H9 (cell line): Measurements from ENCODE around the gene TFAP2E. TPM values are rescaled to one million over a fixed set of nuclear protein-coding genes. Genes with fewer than 3 reads are reported as not detected.

ENCODE experiments used
- DNase-seq: peaks from one replicate; pipeline ENCODE4 v3.0.0-alpha.2; 2017
- H2AFZ ChIP-seq: one replicate; pipeline ENCODE4 v1.6.1; 2013; ENCODE audit warnings: mild to moderate bottlenecking, low read length, control low read depth, moderate library complexity
- H2AK5ac ChIP-seq: 2 replicates; pipeline ENCODE4 v1.6.1; 2013; ENCODE audit warnings: low read length, control low read depth, mixed read lengths; ENCODE audit not compliant: insufficient read length
- H2BK120ac ChIP-seq: one replicate; pipeline ENCODE4 v1.6.1; 2013; ENCODE audit warnings: low read depth, mild to moderate bottlenecking, low read length, control low read depth, inconsistent platforms; ENCODE audit not compliant: poor library complexity, severe bottlenecking
- H2BK12ac ChIP-seq: 2 replicates; pipeline ENCODE4 v1.6.1; 2013; ENCODE audit warnings: low read length, control low read depth, mixed read lengths, low read depth; ENCODE audit not compliant: insufficient read length
- H2BK15ac ChIP-seq: 2 replicates; pipeline ENCODE4 v1.6.1; 2013; ENCODE audit warnings: low read depth, low read length, control low read depth
- H2BK20ac ChIP-seq: one replicate; pipeline ENCODE4 v1.6.1; 2013; ENCODE audit warnings: low read depth, mild to moderate bottlenecking, low read length, control low read depth, inconsistent platforms; ENCODE audit not compliant: poor library complexity, severe bottlenecking
- H2BK5ac ChIP-seq: 2 replicates; pipeline ENCODE4 v1.6.1; 2013; ENCODE audit warnings: low read length, control low read depth, mixed read lengths; ENCODE audit not compliant: insufficient read length
- H3K14ac ChIP-seq: 2 replicates; pipeline ENCODE4 v1.6.1; 2013; ENCODE audit warnings: low read length, control low read depth; ENCODE audit not compliant: insufficient read depth
- H3K18ac ChIP-seq: 2 replicates; pipeline ENCODE4 v1.6.1; 2013; ENCODE audit warnings: low read depth, mild to moderate bottlenecking, mixed read lengths, low read length, control low read depth; ENCODE audit not compliant: insufficient read length
- H3K23ac ChIP-seq: 2 replicates; pipeline ENCODE4 v1.6.1; 2013; ENCODE audit warnings: low read length, control low read depth, mixed read lengths, low read depth; ENCODE audit not compliant: insufficient read length
- H3K23me2 ChIP-seq: 2 replicates; pipeline ENCODE4 v1.6.1; 2013; ENCODE audit warnings: low read depth, mild to moderate bottlenecking, mixed read lengths, low read length, control low read depth; ENCODE audit not compliant: insufficient read length, poor library complexity, severe bottlenecking
- H3K27ac ChIP-seq: 2 replicates; pipeline ENCODE4 v1.5.1; 2013; ENCODE audit warnings: low read length, control low read depth, mixed read lengths, low read depth; ENCODE audit not compliant: insufficient read length
- H3K27me3 ChIP-seq: 2 replicates; pipeline ENCODE4 v1.6.1; 2013; ENCODE audit warnings: low read length, control low read depth, inconsistent platforms; ENCODE audit not compliant: insufficient read depth
- H3K4ac ChIP-seq: 2 replicates; pipeline ENCODE4 v1.6.1; 2013; ENCODE audit warnings: low read depth, mild to moderate bottlenecking, control low read depth, inconsistent platforms, low read length, moderate library complexity
- H3K4me1 ChIP-seq: 2 replicates; pipeline ENCODE4 v1.6.1; 2013; ENCODE audit warnings: low read length, control low read depth, inconsistent platforms; ENCODE audit not compliant: insufficient read depth
- H3K4me2 ChIP-seq: 2 replicates; pipeline ENCODE4 v1.6.1; 2013; ENCODE audit warnings: low read length, control low read depth, mixed read lengths; ENCODE audit not compliant: insufficient read length, insufficient read depth
- H3K56ac ChIP-seq: 2 replicates; pipeline ENCODE4 v1.6.1; 2013; ENCODE audit warnings: low read depth, mild to moderate bottlenecking, mixed read lengths, low read length, control low read depth; ENCODE audit not compliant: insufficient read length
- H3K79me1 ChIP-seq: 2 replicates; pipeline ENCODE4 v1.6.1; 2013; ENCODE audit warnings: low read depth, mild to moderate bottlenecking, moderate library complexity, low read length, control low read depth, inconsistent platforms; ENCODE audit not compliant: insufficient read depth, poor library complexity, severe bottlenecking
- H3K79me2 ChIP-seq: 2 replicates; pipeline ENCODE4 v1.6.1; 2013; ENCODE audit warnings: low read length, control low read depth, inconsistent platforms; ENCODE audit not compliant: insufficient read depth
- H3K9ac ChIP-seq: 2 replicates; pipeline ENCODE4 v1.6.1; 2013; ENCODE audit warnings: low read length, control low read depth, mixed read lengths; ENCODE audit not compliant: insufficient read length; ENCODE audit errors: extremely low read depth
- H3K9me3 ChIP-seq: one replicate; pipeline ENCODE4 v1.6.1; 2013; ENCODE audit warnings: low read depth, low read length, inconsistent platforms; ENCODE audit not compliant: control insufficient read depth
- H3T11ph ChIP-seq: one replicate; pipeline ENCODE4 v1.6.1; 2013; ENCODE audit warnings: mild to moderate bottlenecking, low read length, control low read depth, inconsistent platforms
- H4K20me1 ChIP-seq: one replicate; pipeline ENCODE4 v1.6.1; 2013; ENCODE audit not compliant: control insufficient read depth, insufficient read length, insufficient read depth
- H4K5ac ChIP-seq: 2 replicates; pipeline ENCODE4 v1.6.1; 2013; ENCODE audit warnings: low read depth, mild to moderate bottlenecking, mixed read lengths, low read length, control low read depth; ENCODE audit not compliant: insufficient read length
- H4K8ac ChIP-seq: replicated peaks from 2 replicates; pipeline ENCODE4 v1.6.1; 2013; ENCODE audit warnings: low read length, control low read depth, mixed read lengths, low read depth; ENCODE audit not compliant: insufficient read length
- H4K91ac ChIP-seq: 2 replicates; pipeline ENCODE4 v1.6.1; 2013; ENCODE audit warnings: low read depth, mild to moderate bottlenecking, moderate library complexity, mixed read lengths, low read length, control low read depth; ENCODE audit not compliant: insufficient read length
- H3K27ac Mint-ChIP-seq, 3 experiments: 2 replicates in 2 of 3; 3 replicates in 1 of 3; pipeline ENCODE4 v1.8.0; 2020 to 2021; ENCODE audit warnings: mixed read lengths in 3 of 3, mild to moderate bottlenecking in 1 of 3, moderate library complexity in 1 of 3
- H3K27me3 Mint-ChIP-seq: 2 replicates; pipeline ENCODE4 v1.8.0; 2021; ENCODE audit warnings: low read depth, mild to moderate bottlenecking, moderate library complexity, mixed read lengths
- H3K36me3 Mint-ChIP-seq, 3 experiments: 2 replicates in 2 of 3; 3 replicates in 1 of 3; pipeline ENCODE4 v1.8.0; 2020 to 2021; ENCODE audit warnings: low read depth in 3 of 3, mixed read lengths in 3 of 3; ENCODE audit not compliant: insufficient read depth in 1 of 3
- H3K4me1 Mint-ChIP-seq, 2 experiments: 2 replicates each; pipeline ENCODE4 v1.8.0; 2020; ENCODE audit warnings: mixed read lengths in 2 of 2
- H3K4me3 Mint-ChIP-seq, 2 experiments: 2 replicates in 1 of 2; 3 replicates in 1 of 2; pipeline ENCODE4 v1.8.0; 2020 to 2021; ENCODE audit warnings: mild to moderate bottlenecking in 2 of 2, mixed read lengths in 2 of 2, moderate library complexity in 1 of 2
- H3K9me3 Mint-ChIP-seq, 2 experiments: 2 replicates in 1 of 2; 3 replicates in 1 of 2; pipeline ENCODE4 v1.8.0; 2020; ENCODE audit warnings: mild to moderate bottlenecking in 2 of 2, mixed read lengths in 2 of 2, moderate library complexity in 1 of 2
- WGBS: extraction: QIAGEN DNeasy Blood & Tissue Kit; methylation state at CpG from one replicate; pipeline ENCODE4 v1.1.7; 2013; ENCODE audit warnings: missing lambda C conversion rate, low lambda C conversion rate, mixed read lengths; ENCODE audit not compliant: insufficient read length; ENCODE audit errors: extremely low coverage; 5-methylcytosine and 5-hydroxymethylcytosine counted together
- total RNA-seq: library from RNA; stranded (reverse); gene quantifications from 2 replicates; pipeline ENCODE4 v1.2.1, GENCODE V29; 2021
- TF ChIP-seq, protein P1 (sequence below): fragments of 200-600 bp; sonication (generic); conservative IDR thresholded peaks from 3 replicates; pipeline ENCODE4 v1.8.0; 2021; ENCODE audit warnings: antibody characterized with exemption, mild to moderate bottlenecking

TFAP2E gene
- total RNA-seq, 1 experiment from 2014 or later = 0.70 TPM

DNA sequence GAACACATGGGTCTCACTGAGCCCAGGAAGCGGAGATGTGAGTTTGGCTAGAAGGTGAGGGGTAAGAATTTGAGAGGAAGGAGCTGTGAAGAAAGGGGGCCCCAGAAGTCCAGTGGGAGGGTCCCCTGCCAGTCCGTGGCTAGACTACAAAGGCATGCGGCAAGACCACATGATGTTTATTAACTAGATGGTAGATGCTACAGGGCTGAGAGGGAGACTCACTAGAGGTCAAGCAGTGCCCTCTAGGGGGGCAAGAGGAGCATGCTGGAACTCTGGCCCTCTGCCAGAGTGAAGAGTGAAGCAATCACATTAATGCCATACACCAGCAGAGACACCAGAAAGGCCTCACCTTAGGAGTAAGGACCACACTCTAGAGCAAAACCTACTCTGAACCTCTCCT, 28.1 kb upstream of the TFAP2E start:
- no peak overlapping the region for H4K91ac ChIP-seq

More for the DNA sequence above, 28.1 kb upstream of the TFAP2E start:
- H3K4me1 ChIP-seq = peaks cover 4% of the 10 kb centered on the region
- H3K9me3 ChIP-seq = no peaks in the 10 kb centered on the region
- no peak overlapping the region for H3K27ac ChIP-seq
- H2BK12ac ChIP-seq = no peak overlapping the region
- H3K56ac ChIP-seq = no peak overlapping the region
- H3K14ac ChIP-seq = no peak overlapping the region
- H3K27ac Mint-ChIP-seq = peak overlapping the region; percentile 13 to 50 (median 22); a peak in 1 of 7 replicates
- H4K5ac ChIP-seq = no peak overlapping the region
- H2AK5ac ChIP-seq = no peak overlapping the region
- H3K27me3 ChIP-seq = no peaks in the 10 kb centered on the region
- peaks cover 11 to 50% (median 45%) of the 10 kb centered on the region in 3 experiments; a peak in 6 of 7 replicates for H3K36me3 Mint-ChIP-seq
- H3K79me2 ChIP-seq = peaks cover 13% of the 10 kb centered on the region; the same call in 1 of the 2 replicates
- no peaks in the 10 kb centered on the region for H4K20me1 ChIP-seq
- no peaks in the 10 kb centered on the region for H3K27me3 Mint-ChIP-seq
- no peak overlapping the region for H2BK5ac ChIP-seq
- H3K18ac ChIP-seq = no peak overlapping the region
- no CpG with 5 or more reads among the region's 3 CpGs for WGBS
- H3K4me1 Mint-ChIP-seq = peaks cover 10 to 13% of the 10 kb centered on the region in 2 experiments
- H3K9ac ChIP-seq = no peak overlapping the region
- H2AFZ ChIP-seq = no peak overlapping the region
- TF ChIP-seq, protein P1, sequence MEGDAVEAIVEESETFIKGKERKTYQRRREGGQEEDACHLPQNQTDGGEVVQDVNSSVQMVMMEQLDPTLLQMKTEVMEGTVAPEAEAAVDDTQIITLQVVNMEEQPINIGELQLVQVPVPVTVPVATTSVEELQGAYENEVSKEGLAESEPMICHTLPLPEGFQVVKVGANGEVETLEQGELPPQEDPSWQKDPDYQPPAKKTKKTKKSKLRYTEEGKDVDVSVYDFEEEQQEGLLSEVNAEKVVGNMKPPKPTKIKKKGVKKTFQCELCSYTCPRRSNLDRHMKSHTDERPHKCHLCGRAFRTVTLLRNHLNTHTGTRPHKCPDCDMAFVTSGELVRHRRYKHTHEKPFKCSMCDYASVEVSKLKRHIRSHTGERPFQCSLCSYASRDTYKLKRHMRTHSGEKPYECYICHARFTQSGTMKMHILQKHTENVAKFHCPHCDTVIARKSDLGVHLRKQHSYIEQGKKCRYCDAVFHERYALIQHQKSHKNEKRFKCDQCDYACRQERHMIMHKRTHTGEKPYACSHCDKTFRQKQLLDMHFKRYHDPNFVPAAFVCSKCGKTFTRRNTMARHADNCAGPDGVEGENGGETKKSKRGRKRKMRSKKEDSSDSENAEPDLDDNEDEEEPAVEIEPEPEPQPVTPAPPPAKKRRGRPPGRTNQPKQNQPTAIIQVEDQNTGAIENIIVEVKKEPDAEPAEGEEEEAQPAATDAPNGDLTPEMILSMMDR = peak; percentile 81
- H3K9me3 Mint-ChIP-seq = no peaks in the 10 kb centered on the region
- H3K23ac ChIP-seq = no peak overlapping the region
- no peak overlapping the region for H2BK120ac ChIP-seq
- H4K8ac ChIP-seq = no peak overlapping the region
- no peak overlapping the region for H2BK15ac ChIP-seq
- H3K23me2 ChIP-seq = no peaks in the 10 kb centered on the region
- no peak overlapping the region for H3K4ac ChIP-seq
- H3K79me1 ChIP-seq = peaks cover 3% of the 10 kb centered on the region
- no peak overlapping the region for H3K4me2 ChIP-seq
- no peak overlapping the region for H2BK20ac ChIP-seq
- no peak overlapping the region for H3K4me3 Mint-ChIP-seq
- DNase-seq = peak; percentile 76
- H3T11ph ChIP-seq = no peak overlapping the region
